ENCODE results near the gene GPATCH4.
"Not testable (repeated sequence)": the region's sequence is repeated elsewhere in the genome, so short reads cannot be mapped to it uniquely, and the experiment has no call there.

The GPATCH4 gene

DNA sequence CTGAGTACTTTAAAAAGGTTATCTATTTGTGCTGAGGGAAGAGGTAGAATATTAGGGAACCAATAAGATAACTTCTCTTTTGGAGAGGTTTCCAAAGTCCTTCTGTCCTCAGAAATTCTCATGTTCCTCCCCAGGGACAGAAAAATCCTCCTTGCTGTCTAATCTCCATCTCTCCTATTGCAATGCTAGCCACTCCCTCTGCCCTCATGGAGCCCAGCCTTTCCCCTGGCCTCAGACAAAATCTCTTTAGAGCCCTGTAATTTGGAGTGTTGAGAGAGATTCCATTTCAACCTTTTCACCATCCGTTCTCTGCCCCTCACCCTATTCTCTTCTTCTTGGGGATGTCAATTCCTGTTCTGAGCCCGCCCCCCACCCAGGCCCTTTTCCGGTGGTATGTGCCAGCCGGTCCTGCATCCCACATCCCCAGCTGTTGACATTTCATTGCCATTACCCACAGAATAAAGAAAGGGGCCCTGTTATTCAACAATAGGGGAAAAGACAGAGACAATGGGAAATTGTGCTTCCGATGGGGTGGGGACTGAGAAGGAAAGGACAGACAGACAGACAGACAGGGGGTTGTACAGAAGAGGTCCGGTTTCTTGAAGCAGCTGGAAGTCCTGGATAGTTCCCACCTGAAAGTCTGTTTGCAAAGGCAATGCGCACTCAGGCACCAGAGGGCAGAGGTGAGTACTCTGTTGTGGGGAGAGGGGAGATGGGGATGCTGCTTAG lies 17.7 kb upstream of the GPATCH4 start, which contains the start of gene HAPLN2:
HAPLN2 (plus strand) TSS at position 563 of the 729 bp plus-strand sequence. CDS start 4,076 bp downstream, outside the sequence.
- no peak for DNase-seq (ENCODE audit: insufficient read length, low spot score)
- no peak for FAIRE-seq
- TF ChIP-seq TAF1 (IDR thresholded peaks at IDR 0.05; ENCODE audit: low read depth, low read length) = no peak
- no peak for TF ChIP-seq POLR2AphosphoS5 (IDR thresholded peaks at IDR 0.05; ENCODE audit: low read depth, low read length)
- TF ChIP-seq POLR2A (IDR thresholded peaks at IDR 0.05; ENCODE audit: low read depth, low read length) = no peak
- no peak for TF ChIP-seq POU2F2 (IDR thresholded peaks at IDR 0.05; ENCODE audit: low read depth, low read length)
- TF ChIP-seq SPI1 (IDR thresholded peaks at IDR 0.05; ENCODE audit: low read depth, low read length) = no peak
- no peak for TF ChIP-seq PAX5 (IDR thresholded peaks at IDR 0.05; ENCODE audit: insufficient read depth, low read length, severe bottlenecking)

DNA sequence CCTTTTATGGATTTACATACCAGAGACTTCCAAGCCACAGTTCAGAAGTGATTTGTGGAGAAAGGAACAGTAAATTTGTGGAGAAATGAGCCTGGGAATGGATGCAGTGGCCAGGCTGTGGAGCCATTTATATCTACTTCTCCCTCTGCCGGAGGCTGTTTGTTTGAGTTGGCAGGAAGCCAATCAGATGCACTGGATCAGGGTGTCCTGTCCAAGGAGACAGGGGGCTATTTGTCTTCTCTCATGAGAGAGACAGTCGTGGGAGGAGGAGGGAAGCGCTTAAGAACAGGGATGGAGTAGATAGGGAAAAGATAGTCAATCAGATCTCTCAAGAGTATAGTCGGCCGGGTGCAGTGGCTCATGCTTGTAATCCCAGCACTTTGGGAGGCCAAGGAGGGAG lies 15.2 kb upstream of the GPATCH4 start:
- TF ChIP-seq SPI1 (IDR thresholded peaks at IDR 0.05; ENCODE audit: low read depth, low read length) (no peak), POLR2AphosphoS5 (IDR thresholded peaks at IDR 0.05; ENCODE audit: low read depth, low read length) (no peak), POLR2A (IDR thresholded peaks at IDR 0.05; ENCODE audit: low read depth, low read length) (no peak), PAX5 (IDR thresholded peaks at IDR 0.05; ENCODE audit: insufficient read depth, low read length, severe bottlenecking) (no peak), TAF1 (IDR thresholded peaks at IDR 0.05; ENCODE audit: low read depth, low read length) (no peak), POU2F2 (IDR thresholded peaks at IDR 0.05; ENCODE audit: low read depth, low read length) (no peak)
- DNase-seq (ENCODE audit: insufficient read length, low spot score) = no peak
- no peak for FAIRE-seq

DNA sequence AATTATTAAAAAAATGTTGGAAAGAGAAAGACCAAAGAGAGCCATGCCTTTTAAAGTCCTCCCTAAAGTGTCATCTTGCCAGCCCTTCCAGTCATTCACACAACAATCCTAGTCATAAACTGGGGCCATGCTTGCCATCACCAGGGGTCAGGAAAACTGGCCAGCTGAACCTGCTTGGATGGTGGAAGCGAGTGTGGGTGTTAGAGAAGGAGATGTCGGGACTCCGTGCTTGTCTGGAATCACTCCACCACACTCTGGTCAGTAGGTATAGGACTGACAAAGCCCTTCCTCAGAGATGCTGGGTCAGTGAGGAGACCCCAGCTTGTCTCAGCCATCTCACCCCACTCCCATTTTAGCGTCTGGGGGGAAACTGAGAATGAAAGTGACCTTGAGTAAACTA lies 14.7 kb upstream of the GPATCH4 start:
- DNase-seq (ENCODE audit: insufficient read length, low spot score) (no peak), FAIRE-seq (no peak)
- TF ChIP-seq POU2F2 (IDR thresholded peaks at IDR 0.05; ENCODE audit: low read depth, low read length) (no peak), PAX5 (IDR thresholded peaks at IDR 0.05; ENCODE audit: insufficient read depth, low read length, severe bottlenecking) (no peak), TAF1 (IDR thresholded peaks at IDR 0.05; ENCODE audit: low read depth, low read length) (no peak), POLR2A (IDR thresholded peaks at IDR 0.05; ENCODE audit: low read depth, low read length) (no peak), SPI1 (IDR thresholded peaks at IDR 0.05; ENCODE audit: low read depth, low read length) (no peak), POLR2AphosphoS5 (IDR thresholded peaks at IDR 0.05; ENCODE audit: low read depth, low read length) (no peak)

DNA sequence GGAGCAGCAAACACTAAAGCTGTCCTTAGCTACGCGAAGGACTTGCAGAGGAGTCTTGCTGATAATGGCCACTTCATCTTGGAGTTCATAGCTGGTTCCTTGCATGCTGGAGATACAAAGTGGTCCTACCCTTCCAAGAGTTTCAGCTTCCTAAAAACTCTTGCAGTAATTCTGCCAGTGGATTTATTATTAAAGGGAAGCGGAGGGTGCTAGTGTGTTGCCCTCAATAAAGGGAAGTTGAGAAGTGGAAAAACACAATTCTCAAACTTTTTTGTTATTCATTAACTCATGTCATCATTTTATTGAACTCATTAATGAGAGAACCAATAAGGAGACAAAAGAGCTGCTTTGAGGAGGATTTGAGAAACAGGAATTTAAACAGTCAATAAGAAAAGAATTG lies 11.4 kb upstream of the GPATCH4 start:
- DNase-seq (ENCODE audit: insufficient read length, low spot score) (no peak), FAIRE-seq (no peak)

DNA sequence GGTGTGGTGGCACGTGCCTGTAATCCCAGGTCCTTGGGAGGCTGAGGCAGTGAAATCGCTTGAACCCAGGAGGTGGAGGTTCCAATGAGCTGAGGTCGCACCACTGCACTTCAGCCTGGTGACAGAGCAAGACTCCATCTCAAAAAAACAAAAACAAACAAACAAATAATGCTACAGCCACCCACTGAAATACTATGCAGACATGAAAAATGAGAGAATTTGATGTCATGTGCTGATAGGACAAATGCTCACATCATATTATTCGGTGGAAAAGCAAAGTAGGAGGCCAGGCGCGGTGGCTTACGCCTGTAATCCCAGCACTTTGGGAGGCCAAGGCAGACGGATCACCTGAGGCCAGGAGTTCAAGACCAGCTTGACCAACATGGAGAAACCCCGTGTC lies 8.8 kb upstream of the GPATCH4 start:
- not testable (repeated sequence) for FAIRE-seq; DNase-seq (ENCODE audit: insufficient read length, low spot score)

More for the DNA sequence above, 11.4 kb upstream of the GPATCH4 start:
- TF ChIP-seq PAX5 (IDR thresholded peaks at IDR 0.05; ENCODE audit: insufficient read depth, low read length, severe bottlenecking) (no peak), SPI1 (IDR thresholded peaks at IDR 0.05; ENCODE audit: low read depth, low read length) (no peak), POLR2AphosphoS5 (IDR thresholded peaks at IDR 0.05; ENCODE audit: low read depth, low read length) (no peak), POLR2A (IDR thresholded peaks at IDR 0.05; ENCODE audit: low read depth, low read length) (no peak), TAF1 (IDR thresholded peaks at IDR 0.05; ENCODE audit: low read depth, low read length) (no peak), POU2F2 (IDR thresholded peaks at IDR 0.05; ENCODE audit: low read depth, low read length) (no peak)

DNA sequence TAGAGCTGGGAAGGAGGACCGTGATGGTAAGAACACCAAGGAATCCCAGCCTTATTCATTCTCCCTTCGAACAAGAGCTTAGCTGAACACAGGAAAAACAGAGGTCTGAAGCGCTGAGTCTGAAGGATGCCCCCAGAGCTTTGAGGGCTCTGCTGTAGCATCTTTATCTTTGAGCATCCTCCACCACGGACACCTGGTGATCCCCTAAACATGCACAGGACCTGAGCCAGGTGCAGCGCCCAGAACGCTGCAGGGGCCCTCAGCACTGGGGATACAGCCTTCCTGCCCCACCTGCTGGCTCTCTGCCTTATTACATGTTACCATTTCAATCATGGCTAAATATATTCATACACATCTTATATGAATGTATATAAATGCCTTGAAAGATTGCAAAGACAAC lies 7.7 kb upstream of the GPATCH4 start:
- FAIRE-seq = peak; percentile 69
- TF ChIP-seq POU2F2 (IDR thresholded peaks at IDR 0.05; ENCODE audit: low read depth, low read length) = 0 out of 2 replicates have a peak, but pooled peaks have one; percentile 22
- TF ChIP-seq POLR2AphosphoS5 (IDR thresholded peaks at IDR 0.05; ENCODE audit: low read depth, low read length) = no peak
- DNase-seq (ENCODE audit: insufficient read length, low spot score) = no peak

DNA sequence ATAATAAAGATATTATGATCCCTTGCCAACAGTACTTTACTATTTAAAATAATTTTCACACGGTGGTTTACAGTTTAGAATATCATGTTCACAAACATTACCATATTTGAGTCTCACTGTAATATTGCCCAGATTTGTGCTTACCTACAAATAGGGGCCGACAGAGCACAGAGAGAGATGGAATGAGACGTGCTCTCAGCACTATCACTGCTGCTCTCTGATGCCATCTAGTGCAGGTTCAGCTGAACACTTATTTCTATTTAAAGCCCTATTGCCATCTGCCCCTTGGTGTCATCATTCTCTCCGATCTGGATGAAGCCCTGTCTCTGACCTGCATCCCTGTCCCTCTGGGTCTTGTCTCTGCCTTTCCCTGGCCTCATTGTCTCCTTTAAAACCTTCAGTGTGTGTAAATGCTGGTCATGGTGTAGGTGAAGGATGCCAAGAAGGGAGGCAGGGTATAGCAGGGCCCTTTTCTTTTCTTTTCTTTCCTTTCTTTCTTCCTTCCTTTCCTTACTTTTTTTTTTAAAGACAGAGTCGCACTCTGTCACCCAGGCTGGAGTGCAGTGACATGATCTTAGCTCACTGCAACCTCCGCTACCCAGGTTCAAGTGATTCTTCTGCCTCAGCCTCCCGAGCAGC lies 6.9 kb upstream of the GPATCH4 start:
- no peak for TF ChIP-seq POU2F2 (IDR thresholded peaks at IDR 0.05; ENCODE audit: low read depth, low read length)
- no peak for TF ChIP-seq POLR2A (IDR thresholded peaks at IDR 0.05; ENCODE audit: low read depth, low read length)
- no peak for TF ChIP-seq SPI1 (IDR thresholded peaks at IDR 0.05; ENCODE audit: low read depth, low read length)
- TF ChIP-seq TAF1 (IDR thresholded peaks at IDR 0.05; ENCODE audit: low read depth, low read length) = no peak
- FAIRE-seq = peak; percentile 90

DNA sequence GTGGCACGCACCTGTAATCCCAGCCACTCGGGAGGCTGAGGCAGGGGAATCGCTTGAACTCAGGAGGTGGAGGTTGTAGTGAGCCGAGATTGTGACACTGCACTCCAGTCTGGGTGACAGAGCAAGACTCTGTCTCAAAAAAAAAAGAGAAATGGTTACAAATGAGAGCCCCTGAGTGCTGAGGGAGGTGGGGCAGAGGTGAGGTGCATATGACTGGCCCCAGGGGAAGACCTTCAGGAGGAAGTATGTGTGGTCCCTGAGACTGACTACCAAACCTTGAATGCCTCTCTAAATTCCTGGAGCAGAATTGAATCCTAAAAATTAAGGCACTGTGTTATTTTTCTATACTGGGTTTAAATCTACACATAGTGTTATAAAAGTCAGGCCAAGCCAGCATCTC lies 6.1 kb upstream of the GPATCH4 start:
- not testable (repeated sequence) for DNase-seq (ENCODE audit: insufficient read length, low spot score); FAIRE-seq

More for the DNA sequence above, 6.9 kb upstream of the GPATCH4 start:
- DNase-seq (ENCODE audit: insufficient read length, low spot score) = no peak

DNA sequence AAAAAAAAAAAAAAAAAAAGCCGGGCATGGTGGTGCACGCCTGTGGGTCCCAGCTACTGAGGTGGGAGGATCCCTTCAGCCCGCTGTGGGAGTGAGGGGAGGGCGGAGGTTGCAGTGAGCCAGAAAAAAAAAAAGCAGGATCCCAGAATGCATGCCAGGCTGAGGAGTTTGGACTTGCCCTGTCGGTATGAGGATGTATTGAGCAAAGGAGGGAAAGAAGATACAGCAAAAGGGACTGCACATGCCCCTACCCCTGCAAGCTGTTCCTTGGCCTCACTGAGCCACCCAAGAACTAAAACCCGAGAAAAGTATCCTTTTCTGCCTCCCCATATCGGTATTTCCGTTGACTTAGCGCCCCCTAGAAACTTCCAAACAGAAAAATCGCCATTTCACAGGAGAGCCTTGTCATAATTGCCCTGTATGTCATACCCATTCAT lies 1.3 kb upstream of the GPATCH4 start:
- TF ChIP-seq POLR2A (IDR thresholded peaks at IDR 0.05; ENCODE audit: low read depth, low read length) = no peak
- no peak for TF ChIP-seq PAX5 (IDR thresholded peaks at IDR 0.05; ENCODE audit: insufficient read depth, low read length, severe bottlenecking)
- TF ChIP-seq SPI1 (IDR thresholded peaks at IDR 0.05; ENCODE audit: low read depth, low read length) = no peak
- no peak for TF ChIP-seq TAF1 (IDR thresholded peaks at IDR 0.05; ENCODE audit: low read depth, low read length)
- TF ChIP-seq POU2F2 (IDR thresholded peaks at IDR 0.05; ENCODE audit: low read depth, low read length) = no peak
- no peak for TF ChIP-seq POLR2AphosphoS5 (IDR thresholded peaks at IDR 0.05; ENCODE audit: low read depth, low read length)

DNA sequence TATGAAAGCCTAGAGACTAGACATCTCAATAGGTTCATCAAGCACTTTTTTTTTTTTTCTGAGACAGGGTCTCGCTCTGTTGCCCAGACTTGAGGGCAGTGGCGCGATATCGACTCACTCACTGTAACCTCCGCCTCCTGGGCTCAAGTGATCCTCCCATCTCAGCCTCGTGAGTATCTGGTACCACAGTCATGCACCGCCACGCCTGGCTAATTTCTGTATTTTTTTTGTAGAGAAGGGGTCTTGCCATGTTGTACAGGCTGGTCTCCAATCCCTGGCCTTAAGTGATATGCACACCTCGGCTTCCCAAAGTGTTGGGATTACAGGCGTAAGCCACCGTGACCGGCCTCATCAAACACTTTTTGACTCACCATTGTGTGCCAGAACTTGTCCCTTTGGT lies 613 bp upstream of the GPATCH4 start:
- TF ChIP-seq POLR2A (IDR thresholded peaks at IDR 0.05; ENCODE audit: low read depth, low read length) = no peak
- no peak for TF ChIP-seq SPI1 (IDR thresholded peaks at IDR 0.05; ENCODE audit: low read depth, low read length)
- no peak for TF ChIP-seq POLR2AphosphoS5 (IDR thresholded peaks at IDR 0.05; ENCODE audit: low read depth, low read length)
- peak; percentile 24 for TF ChIP-seq PAX5 (IDR thresholded peaks at IDR 0.05; ENCODE audit: insufficient read depth, low read length, severe bottlenecking)
- TF ChIP-seq POU2F2 (IDR thresholded peaks at IDR 0.05; ENCODE audit: low read depth, low read length) = no peak
- TF ChIP-seq TAF1 (IDR thresholded peaks at IDR 0.05; ENCODE audit: low read depth, low read length) = no peak
- FAIRE-seq (no peak), DNase-seq (ENCODE audit: insufficient read length, low spot score) (no peak)

More for the DNA sequence above, 1.3 kb upstream of the GPATCH4 start:
- FAIRE-seq = no peak
- DNase-seq (ENCODE audit: insufficient read length, low spot score) = no peak

Measured in GM12891 (cell line).